Muscle of leg (tissue), 11 donors: ENCODE results near the gene JAZF1. TPM values are rescaled to one million over a fixed set of nuclear protein-coding genes. Genes with fewer than 3 reads are reported as not detected.

ENCODE experiments used
- DNase-seq: peaks from one replicate; pipeline ENCODE4 v3.0.0; 2013
- H3K27ac ChIP-seq: one replicate; pipeline ENCODE4 v1.5.1; 2013; ENCODE audit warnings: mild to moderate bottlenecking, low read length, control low read depth
- H3K27me3 ChIP-seq: one replicate; pipeline ENCODE4 v1.6.1; 2013; ENCODE audit warnings: low read length; ENCODE audit not compliant: control insufficient read depth, insufficient read depth
- H3K36me3 ChIP-seq: one replicate; pipeline ENCODE4 v1.6.1; 2013; ENCODE audit warnings: low read length; ENCODE audit not compliant: control insufficient read depth, insufficient read depth
- H3K4me1 ChIP-seq: one replicate; pipeline ENCODE4 v1.6.1; 2013; ENCODE audit warnings: low read length; ENCODE audit not compliant: control insufficient read depth, insufficient read depth
- H3K4me3 ChIP-seq: one replicate; pipeline ENCODE4 v1.5.1; 2013; ENCODE audit warnings: low read length, control low read depth
- H3K9me3 ChIP-seq: replicated peaks from 2 replicates; pipeline ENCODE4 v1.6.1; 2013; ENCODE audit warnings: low read depth, low read length; ENCODE audit not compliant: control insufficient read depth
- WGBS: methylation state at CpG from one replicate; pipeline ENCODE4 v1.1.5; 2013; ENCODE audit warnings: missing lambda C conversion rate; ENCODE audit not compliant: insufficient coverage; 5-methylcytosine and 5-hydroxymethylcytosine counted together
- polyA plus RNA-seq, 8 donors: library from polyadenylated mRNA; unstranded; fragments of 120-200 nt; gene quantifications; one replicate each; pipeline versions ENCODE4 v1.2.1 to v1.2.3, GENCODE V29; 2013; ENCODE audit warnings: inconsistent platforms in 1 of 8, low replicate concordance in 1 of 8; ENCODE audit not compliant: insufficient read length in 8 of 8, insufficient read depth in 1 of 8
- total RNA-seq: library from RNA; stranded (reverse); fragments of 120-200 nt; gene quantifications from one replicate; pipeline ENCODE4 v1.2.4, GENCODE V29; 2013

The JAZF1 gene
- total and polyA plus RNA-seq, 9 donors: 12.7 to 30.3 (median 28.1) TPM

DNA sequence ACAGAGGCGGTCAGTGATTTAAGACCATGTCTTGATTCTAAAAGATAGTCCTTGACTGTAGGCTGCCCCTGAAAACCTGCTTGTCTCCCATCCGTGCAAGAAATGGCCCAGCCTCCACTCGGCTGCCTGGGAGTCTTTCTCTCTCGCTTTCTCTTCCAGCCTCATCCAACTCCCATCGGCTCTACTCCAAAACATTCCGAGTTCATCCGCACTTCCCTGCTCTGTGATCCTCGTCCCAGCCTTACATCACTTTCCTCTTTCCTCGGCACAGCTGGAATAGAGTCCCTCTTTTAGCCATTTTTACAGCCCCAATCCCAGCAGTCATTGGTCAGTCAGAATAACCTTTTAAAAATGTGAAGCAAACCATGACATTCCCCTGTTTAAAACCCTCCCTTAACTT, 305.5 kb downstream of the JAZF1 start:
- DNase-seq: peak; percentile 84
- H3K4me3 ChIP-seq: no peak overlapping the region
- H3K27me3 ChIP-seq: no peaks in the 10 kb centered on the region
- H3K4me1 ChIP-seq: peaks cover 19% of the 10 kb centered on the region
- WGBS: 68% methylated on average over 9 of the region's 9 CpGs
- H3K27ac ChIP-seq: peak overlapping the region; percentile 17
- H3K9me3 ChIP-seq: no peaks in the 10 kb centered on the region
- no peaks in the 10 kb centered on the region for H3K36me3 ChIP-seq

- DNase-seq: peak; percentile 26
- Histone ChIP-seq H3K9me3 (no peaks in the 10 kb centered on the region), H3K36me3 (no peaks in the 10 kb centered on the region), H3K27me3 (no peaks in the 10 kb centered on the region), H3K4me3 (no peak overlapping the region), H3K4me1 (peaks cover 19% of the 10 kb centered on the region), H3K27ac (no peak overlapping the region)
- 71% methylated on average over 10 of the region's 13 CpGs for WGBS
Observed at GRCh38 chr7:27873981-27874957, 306.3 kb downstream of the JAZF1 start.

DNA sequence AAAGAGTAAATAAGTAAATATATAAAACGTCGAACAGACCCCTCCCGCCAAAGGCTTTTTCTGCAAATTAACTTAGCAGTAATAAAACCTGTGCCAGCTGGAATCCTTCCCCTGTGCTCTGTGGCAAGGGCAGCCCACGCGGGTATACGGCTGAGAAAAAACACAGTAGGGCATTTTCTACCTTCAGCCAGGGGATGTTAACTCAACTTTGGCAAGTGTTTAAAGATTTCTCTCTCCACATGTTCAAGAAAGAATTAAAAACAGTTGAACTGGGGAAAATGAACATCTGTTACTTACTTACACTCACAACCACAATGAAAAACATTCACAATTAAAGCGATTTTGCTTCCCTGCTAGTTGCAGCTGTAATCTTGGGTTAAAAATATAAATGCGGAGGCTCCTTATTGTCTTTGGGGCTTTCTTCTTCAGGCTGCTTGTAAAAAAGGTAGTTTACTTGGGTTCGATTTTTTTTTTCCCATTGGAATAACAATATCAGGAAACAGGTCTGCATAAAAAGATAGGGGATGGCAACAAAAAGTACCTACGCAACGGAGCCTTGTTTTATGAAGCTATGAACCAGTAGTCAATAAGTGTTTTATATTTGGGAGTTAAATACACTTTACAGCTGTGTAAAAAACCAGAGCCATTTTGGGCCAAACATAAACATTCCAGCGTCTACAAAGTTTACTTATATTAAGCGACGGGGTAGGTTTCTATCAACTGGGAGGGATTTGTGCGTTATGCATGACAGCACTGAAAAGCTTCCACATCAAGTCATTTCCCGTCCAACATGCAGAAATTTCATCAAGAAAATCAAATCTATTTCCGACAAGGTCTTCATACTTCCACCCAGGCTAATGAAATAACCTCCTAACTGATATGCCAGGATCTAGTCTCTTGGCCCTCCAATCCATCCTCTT, 308.0 kb downstream of the JAZF1 start:
- H3K36me3 ChIP-seq: no peaks in the 10 kb centered on the region
- peak overlapping the region; percentile 3 for H3K27ac ChIP-seq
- peak; percentile 63 for DNase-seq
- H3K4me3 ChIP-seq: no peak overlapping the region
- no peaks in the 10 kb centered on the region for H3K27me3 ChIP-seq
- 29% methylated on average over 1 of the region's 17 CpGs for WGBS
- peaks cover 19% of the 10 kb centered on the region for H3K4me1 ChIP-seq
- H3K9me3 ChIP-seq: no peaks in the 10 kb centered on the region

DNA sequence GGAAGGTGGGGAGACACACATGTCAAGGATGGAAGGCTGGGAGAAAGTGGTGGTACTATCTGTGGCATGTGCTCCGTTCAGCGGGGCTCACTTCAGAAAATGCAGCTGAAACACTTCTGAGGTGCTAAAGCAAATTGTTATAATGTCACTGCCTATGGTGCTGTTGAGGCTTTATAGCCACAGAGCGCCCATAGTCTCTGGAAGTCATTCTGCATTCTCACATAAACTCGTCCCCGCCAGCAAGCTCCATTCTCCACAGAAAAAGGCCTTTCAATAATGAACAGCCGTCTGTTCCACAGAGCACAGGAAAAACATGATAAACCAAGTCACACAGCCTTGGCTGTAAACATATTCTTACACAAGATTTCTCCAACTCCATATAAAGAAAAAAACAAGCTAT, 308.7 kb downstream of the JAZF1 start:
- Histone ChIP-seq H3K27me3 (no peaks in the 10 kb centered on the region), H3K9me3 (no peaks in the 10 kb centered on the region), H3K4me1 (peaks cover 19% of the 10 kb centered on the region), H3K36me3 (no peaks in the 10 kb centered on the region), H3K4me3 (no peak overlapping the region), H3K27ac (no peak overlapping the region)
- DNase-seq: no peak
- WGBS: 59% methylated on average over 6 of the region's 6 CpGs

- WGBS: 100% methylated on average over 1 of the region's 3 CpGs
- no peaks in the 10 kb centered on the region for H3K9me3 ChIP-seq
- no peak for DNase-seq
Observed at GRCh38 chr7:27871086-27871485, 309.5 kb downstream of the JAZF1 start.

DNA sequence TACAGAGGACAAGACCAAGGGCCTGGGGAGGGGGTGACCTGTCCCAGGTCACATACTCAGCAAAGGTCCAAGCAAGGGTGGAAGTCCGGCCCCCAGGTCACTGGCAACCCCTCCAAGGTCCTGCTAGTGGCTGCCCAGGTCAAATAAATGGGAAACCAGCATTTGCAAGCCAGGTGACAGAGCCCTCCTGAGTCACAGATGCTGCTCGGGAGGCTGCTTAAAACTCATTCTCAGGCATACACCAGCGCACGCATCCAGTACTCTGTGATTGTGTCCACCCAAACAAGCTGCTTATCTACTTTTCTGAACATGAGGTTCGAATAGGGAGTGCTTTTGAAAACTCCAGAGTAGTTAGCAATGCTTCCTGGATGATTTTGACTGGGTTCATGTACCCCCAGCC, 310.0 kb downstream of the JAZF1 start:
- WGBS: 93% methylated on average over 5 of the region's 5 CpGs

More at GRCh38 chr7:27871086-27871485, 309.5 kb downstream of the JAZF1 start:
- Histone ChIP-seq H3K27ac (no peak overlapping the region), H3K4me3 (no peak overlapping the region), H3K27me3 (no peaks in the 10 kb centered on the region), H3K36me3 (no peaks in the 10 kb centered on the region), H3K4me1 (peaks cover 19% of the 10 kb centered on the region)

GRCh38 chr7:27869056-27869455, 311.5 kb downstream of the JAZF1 start:
- no peaks in the 10 kb centered on the region for H3K9me3 ChIP-seq
- WGBS: 100% methylated on average over 3 of the region's 7 CpGs
- H3K27me3 ChIP-seq: no peaks in the 10 kb centered on the region
- H3K36me3 ChIP-seq: no peaks in the 10 kb centered on the region
- no peak for DNase-seq
- no peak overlapping the region for H3K27ac ChIP-seq
- no peak overlapping the region for H3K4me3 ChIP-seq
- H3K4me1 ChIP-seq: peaks cover 12% of the 10 kb centered on the region

More for the DNA sequence above, 310.0 kb downstream of the JAZF1 start:
- Histone ChIP-seq H3K4me3 (no peak overlapping the region), H3K9me3 (no peaks in the 10 kb centered on the region), H3K27ac (no peak overlapping the region), H3K4me1 (peaks cover 19% of the 10 kb centered on the region), H3K27me3 (no peaks in the 10 kb centered on the region), H3K36me3 (no peaks in the 10 kb centered on the region)
- no peak for DNase-seq

- Histone ChIP-seq H3K36me3 (no peaks in the 10 kb centered on the region), H3K4me3 (no peak overlapping the region), H3K27me3 (no peaks in the 10 kb centered on the region), H3K4me1 (peaks cover 5% of the 10 kb centered on the region), H3K27ac (no peak overlapping the region), H3K9me3 (no peaks in the 10 kb centered on the region)
- no peak for DNase-seq
- 81% methylated on average over 15 of the region's 15 CpGs for WGBS
Observed at GRCh38 chr7:27868131-27868550, 312.5 kb downstream of the JAZF1 start.

DNA sequence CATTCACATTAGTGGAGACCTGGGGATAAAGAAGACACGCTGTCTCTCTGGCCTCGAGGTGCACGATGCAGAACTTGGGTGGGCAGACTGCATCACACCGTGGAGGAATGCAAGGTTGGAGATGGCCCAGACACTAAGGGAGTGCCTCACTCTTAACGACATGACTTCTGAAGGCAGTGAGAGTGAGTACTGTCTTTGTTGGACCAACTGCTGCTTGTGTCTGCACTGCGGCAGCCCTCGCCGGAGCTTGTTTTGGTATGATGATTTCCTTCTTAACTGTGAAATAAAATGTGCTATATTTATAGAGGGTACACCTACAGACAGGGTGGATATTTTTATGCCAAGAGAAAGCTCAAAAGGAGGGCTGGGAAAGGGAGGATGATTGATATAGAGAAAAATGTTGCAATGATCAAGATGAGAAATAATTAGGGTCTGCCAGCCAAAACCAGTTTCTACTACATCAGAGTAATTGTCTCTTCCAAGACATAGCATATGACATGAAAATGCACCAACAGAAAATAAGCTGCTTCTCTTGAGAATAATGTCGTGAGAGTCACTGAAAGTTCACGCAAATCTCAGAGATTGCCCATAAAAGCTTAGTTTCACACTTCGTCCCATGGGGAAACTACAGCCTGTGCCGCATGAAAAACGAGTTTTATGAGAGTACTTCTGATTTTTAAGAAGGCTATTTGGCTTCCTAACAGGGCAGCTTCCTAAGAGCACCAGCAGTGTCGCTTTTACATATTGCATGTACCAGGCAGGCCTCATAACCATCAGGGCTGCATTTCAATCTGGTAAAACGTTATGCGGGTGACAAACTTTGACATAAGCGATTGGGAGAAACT, 313.5 kb downstream of the JAZF1 start:
- no peak for DNase-seq
- WGBS: 57% methylated on average over 15 of the region's 17 CpGs
- Histone ChIP-seq H3K4me1 (peaks cover 4% of the 10 kb centered on the region), H3K9me3 (no peaks in the 10 kb centered on the region), H3K27ac (no peak overlapping the region), H3K4me3 (no peak overlapping the region), H3K27me3 (no peaks in the 10 kb centered on the region), H3K36me3 (no peaks in the 10 kb centered on the region)
